ENCODE data around the gene PPM1B.

DNA sequence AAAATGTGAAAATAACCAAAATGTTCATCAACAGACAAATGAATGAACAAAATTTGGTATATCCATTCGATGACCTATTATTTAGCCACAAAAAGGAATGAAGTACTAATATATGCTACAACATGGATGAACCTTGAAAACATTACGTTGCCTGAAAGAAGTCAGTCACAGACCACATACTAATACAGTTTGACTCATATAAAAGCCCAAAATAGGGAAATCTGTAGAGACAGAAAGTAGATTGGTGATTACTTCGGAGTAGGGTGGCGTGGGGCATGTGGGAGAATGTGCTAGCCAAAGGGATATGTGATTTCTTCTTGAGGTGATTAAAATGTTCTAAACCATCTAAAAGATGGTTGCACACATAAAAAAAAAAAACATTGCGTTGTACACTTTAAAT lies 44.2 kb upstream of the PPM1B start:
- TF ChIP-seq POLR2A (IDR thresholded peaks at IDR 0.05) = no peak
- TF ChIP-seq, protein P1, sequence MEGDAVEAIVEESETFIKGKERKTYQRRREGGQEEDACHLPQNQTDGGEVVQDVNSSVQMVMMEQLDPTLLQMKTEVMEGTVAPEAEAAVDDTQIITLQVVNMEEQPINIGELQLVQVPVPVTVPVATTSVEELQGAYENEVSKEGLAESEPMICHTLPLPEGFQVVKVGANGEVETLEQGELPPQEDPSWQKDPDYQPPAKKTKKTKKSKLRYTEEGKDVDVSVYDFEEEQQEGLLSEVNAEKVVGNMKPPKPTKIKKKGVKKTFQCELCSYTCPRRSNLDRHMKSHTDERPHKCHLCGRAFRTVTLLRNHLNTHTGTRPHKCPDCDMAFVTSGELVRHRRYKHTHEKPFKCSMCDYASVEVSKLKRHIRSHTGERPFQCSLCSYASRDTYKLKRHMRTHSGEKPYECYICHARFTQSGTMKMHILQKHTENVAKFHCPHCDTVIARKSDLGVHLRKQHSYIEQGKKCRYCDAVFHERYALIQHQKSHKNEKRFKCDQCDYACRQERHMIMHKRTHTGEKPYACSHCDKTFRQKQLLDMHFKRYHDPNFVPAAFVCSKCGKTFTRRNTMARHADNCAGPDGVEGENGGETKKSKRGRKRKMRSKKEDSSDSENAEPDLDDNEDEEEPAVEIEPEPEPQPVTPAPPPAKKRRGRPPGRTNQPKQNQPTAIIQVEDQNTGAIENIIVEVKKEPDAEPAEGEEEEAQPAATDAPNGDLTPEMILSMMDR (IDR thresholded peaks at IDR 0.05) = no peak

Measured in stomach (tissue), 4 donors.